Calu3 (cell line): ENCODE results near the gene KLF9. TPM values are rescaled to one million over a fixed set of nuclear protein-coding genes. Genes with fewer than 3 reads are reported as not detected.

Experiments
- BruUV-seq: library from RNA; stranded (reverse); fragments of 400-500 nt; replicated peaks from 2 replicates; lab custom pipeline; 2021; lab: Mats Ljungman, UMichigan
- CTCF ChIA-PET: fragments of 300-600 bp; sonication (Branson Sonifier 250); formaldehyde crosslinking; loops from one replicate; lab custom pipeline; 2022; ENCODE audit warnings: antibody characterized with exemption; lab: Charles Lee
- DNase-seq: peaks from one replicate; pipeline ENCODE4 v3.0.0; 2022
- H3K27ac Mint-ChIP-seq: one replicate; pipeline ENCODE4 v1.8.0; 2022; ENCODE audit warnings: mixed read lengths; ENCODE audit not compliant: unreplicated experiment
- H3K27me3 Mint-ChIP-seq: one replicate; pipeline ENCODE4 v1.8.0; 2022; ENCODE audit warnings: mixed read lengths; ENCODE audit not compliant: unreplicated experiment
- H3K36me3 Mint-ChIP-seq: one replicate; pipeline ENCODE4 v1.8.0; 2022; ENCODE audit warnings: mild to moderate bottlenecking, moderate library complexity, mixed read lengths; ENCODE audit not compliant: insufficient read depth, unreplicated experiment
- H3K4me1 Mint-ChIP-seq: one replicate; pipeline ENCODE4 v1.8.0; 2022; ENCODE audit warnings: mild to moderate bottlenecking, low read depth, mixed read lengths; ENCODE audit not compliant: unreplicated experiment
- H3K4me3 Mint-ChIP-seq: one replicate; pipeline ENCODE4 v1.8.0; 2022; ENCODE audit warnings: mild to moderate bottlenecking, low read depth, moderate library complexity, mixed read lengths; ENCODE audit not compliant: unreplicated experiment
- H3K9me3 Mint-ChIP-seq: one replicate; pipeline ENCODE4 v1.8.0; 2022; ENCODE audit warnings: low read depth, mixed read lengths; ENCODE audit not compliant: unreplicated experiment
- CTCF ChIP-seq: fragments of 200-600 bp; IDR thresholded peaks from one replicate; pipeline ENCODE4 v1.8.0; 2022; ENCODE audit warnings: antibody characterized with exemption; ENCODE audit not compliant: unreplicated experiment
- intact Hi-C: fragments of 100-400 bp; cut with micrococcal nuclease; formaldehyde crosslinking; loops from one replicate; pipeline ENCODE4 v1.10.0; 2022; ENCODE audit not compliant: unreplicated experiment
- total RNA-seq: library from RNA; stranded (reverse); gene quantifications from 2 replicates; pipeline ENCODE4 v1.2.3, GENCODE V29; 2022

KLF9 gene
- total RNA-seq, 1 experiment from 2014 or later = 0.87 TPM

- CTCF ChIA-PET = interaction anchor here (0.6 to 2.2 kb wide), 2 partner anchors 10 to 262 kb away, joined by 9 to 18 read pairs; no protein-coding TSS in a partner anchor
- Mint-ChIP-seq H3K27me3 (no peaks in the 10 kb centered on the region), H3K36me3 (no peaks in the 10 kb centered on the region), H3K9me3 (no peaks in the 10 kb centered on the region), H3K27ac (no peak overlapping the region), H3K4me1 (no peaks in the 10 kb centered on the region), H3K4me3 (no peak overlapping the region)
- no peak for TF ChIP-seq CTCF
- BruUV-seq = no TSS peak
- no peak for DNase-seq
- intact Hi-C loops = loop anchor here (1.0 to 2.0 kb wide), 2 partner anchors 144 to 262 kb away; no protein-coding TSS in a partner anchor
Measured at GRCh38 chr9:70340572-70340971, 73.9 kb downstream of the KLF9 start.

Other genes with a start within 250 kb of the KLF9 start
- 26.4 and 28.6 TPM in 2 replicates for gene SMC5, start 155.7 kb downstream of the KLF9 start, total RNA-seq